ENCODE data around the gene KCNIP1.

Gene KCNIP1

DNA sequence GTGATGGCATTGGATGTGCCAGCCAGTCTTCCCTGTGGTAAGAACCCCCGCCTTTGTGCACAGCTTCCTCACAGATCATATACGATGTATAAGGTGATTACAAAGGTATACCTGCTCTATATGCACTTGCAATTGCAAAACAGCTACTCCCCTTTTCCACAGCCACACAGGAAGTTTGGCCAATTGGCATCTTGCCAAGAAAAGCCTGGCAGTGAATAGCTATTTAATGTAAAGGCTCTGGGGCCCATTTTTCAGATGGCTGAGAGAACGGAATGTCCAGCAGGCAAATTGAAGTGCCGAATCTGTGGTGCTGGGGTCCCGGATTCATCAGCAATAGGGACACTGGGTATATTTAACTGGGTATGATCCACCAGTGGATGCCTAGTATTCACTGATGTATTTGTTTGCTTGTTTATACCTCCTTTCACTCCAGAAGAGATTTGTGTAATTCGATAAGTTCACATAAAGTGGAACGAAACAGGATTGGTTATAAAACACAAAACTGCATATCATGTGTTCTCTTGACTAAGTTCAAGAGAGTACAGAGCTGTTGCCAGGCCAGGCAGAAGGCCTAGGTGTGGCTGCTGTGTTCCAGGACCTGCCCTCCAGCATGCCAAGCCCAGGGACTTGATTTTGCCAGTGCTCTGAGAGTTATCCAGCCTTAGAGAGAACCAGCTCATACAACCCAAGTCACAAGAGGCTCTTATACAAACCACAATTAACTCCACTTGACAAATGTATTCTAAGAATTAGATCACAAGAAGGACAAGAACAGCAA is 252.0 kb downstream of the KCNIP1 start (continued):
- TF ChIP-seq PRDM1 (tag by site-specific recombination; IDR thresholded peaks at IDR 0.05) (no peak), ZNF138 (tag by site-specific recombination; IDR thresholded peaks at IDR 0.05; ENCODE audit: borderline replicate concordance) (no peak), GLIS2 (tag by site-specific recombination; IDR thresholded peaks at IDR 0.05) (no peak), ZNF302 (tag by site-specific recombination; IDR thresholded peaks at IDR 0.05; ENCODE audit: low read depth) (no peak)

DNA sequence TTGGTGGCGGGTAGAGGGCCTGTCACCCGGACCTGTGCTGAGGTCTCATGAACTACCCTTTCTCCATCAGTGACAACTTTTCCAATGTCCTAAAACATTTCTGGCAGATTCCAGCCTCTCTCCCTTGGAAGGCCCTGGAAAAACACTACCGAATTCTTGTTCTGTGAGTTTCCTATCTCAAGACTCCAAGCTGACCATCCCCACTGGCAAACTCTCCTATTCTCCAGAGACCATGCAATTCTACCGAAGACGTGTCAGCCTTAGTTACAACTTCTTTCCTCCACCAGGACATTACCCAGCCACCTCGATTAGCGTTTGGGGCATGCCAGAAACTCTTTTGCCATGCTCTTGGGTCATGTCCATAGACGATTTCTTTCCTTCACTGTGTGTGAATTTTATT is 252.9 kb downstream of the KCNIP1 start:
- TF ChIP-seq ZBTB26 (tag by site-specific recombination; optimal IDR thresholded peaks at IDR 0.05) = no peak
- no peak for TF ChIP-seq ZNF776 (tag by site-specific recombination; IDR thresholded peaks at IDR 0.05; ENCODE audit: borderline replicate concordance)
- TF ChIP-seq ZNF639 (tag by site-specific recombination; IDR thresholded peaks at IDR 0.05) = no peak
- TF ChIP-seq ZNF830 (tag by site-specific recombination; IDR thresholded peaks at IDR 0.05; ENCODE audit: low read depth) = no peak
- TF ChIP-seq ZNF16 (tag by site-specific recombination; IDR thresholded peaks at IDR 0.05; ENCODE audit: low read depth) = no peak
- TF ChIP-seq ZNF221 (tag by site-specific recombination; IDR thresholded peaks at IDR 0.05; ENCODE audit: borderline replicate concordance) = no peak
- no peak for TF ChIP-seq KLF17 (tag by site-specific recombination; IDR thresholded peaks at IDR 0.05)
- TF ChIP-seq, protein P1, sequence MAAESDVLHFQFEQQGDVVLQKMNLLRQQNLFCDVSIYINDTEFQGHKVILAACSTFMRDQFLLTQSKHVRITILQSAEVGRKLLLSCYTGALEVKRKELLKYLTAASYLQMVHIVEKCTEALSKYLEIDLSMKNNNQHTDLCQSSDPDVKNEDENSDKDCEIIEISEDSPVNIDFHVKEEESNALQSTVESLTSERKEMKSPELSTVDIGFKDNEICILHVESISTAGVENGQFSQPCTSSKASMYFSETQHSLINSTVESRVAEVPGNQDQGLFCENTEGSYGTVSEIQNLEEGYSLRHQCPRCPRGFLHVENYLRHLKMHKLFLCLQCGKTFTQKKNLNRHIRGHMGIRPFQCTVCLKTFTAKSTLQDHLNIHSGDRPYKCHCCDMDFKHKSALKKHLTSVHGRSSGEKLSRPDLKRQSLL (tag by site-specific recombination; IDR thresholded peaks at IDR 0.05) = no peak
- no peak for TF ChIP-seq SCRT1 (tag by site-specific recombination; IDR thresholded peaks at IDR 0.05; ENCODE audit: borderline replicate concordance)
- TF ChIP-seq, protein P2, sequence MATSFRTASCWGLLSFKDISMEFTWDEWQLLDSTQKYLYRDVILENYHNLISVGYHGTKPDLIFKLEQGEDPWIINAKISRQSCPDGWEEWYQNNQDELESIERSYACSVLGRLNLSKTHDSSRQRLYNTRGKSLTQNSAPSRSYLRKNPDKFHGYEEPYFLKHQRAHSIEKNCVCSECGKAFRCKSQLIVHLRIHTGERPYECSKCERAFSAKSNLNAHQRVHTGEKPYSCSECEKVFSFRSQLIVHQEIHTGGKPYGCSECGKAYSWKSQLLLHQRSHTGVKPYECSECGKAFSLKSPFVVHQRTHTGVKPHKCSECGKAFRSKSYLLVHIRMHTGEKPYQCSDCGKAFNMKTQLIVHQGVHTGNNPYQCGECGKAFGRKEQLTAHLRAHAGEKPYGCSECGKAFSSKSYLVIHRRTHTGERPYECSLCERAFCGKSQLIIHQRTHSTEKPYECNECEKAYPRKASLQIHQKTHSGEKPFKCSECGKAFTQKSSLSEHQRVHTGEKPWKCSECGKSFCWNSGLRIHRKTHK (tag by site-specific recombination; IDR thresholded peaks at IDR 0.05) = no peak
- no peaks in the 10 kb centered on the region for H3K36me3 ChIP-seq (ENCODE audit: control insufficient read depth in 2 of 2, insufficient read depth in 1 of 2, low read length in 2 of 2)
- H3K9me3 ChIP-seq (ENCODE audit: control insufficient read depth, insufficient read depth, low read depth, low read length) = no peaks in the 10 kb centered on the region
- H3K27ac ChIP-seq (ENCODE audit: extremely low read depth, low read depth, low read length) = no peak overlapping the region
- peaks cover 8% of the 10 kb centered on the region for H3K4me1 ChIP-seq (ENCODE audit: control insufficient read depth, insufficient read depth, low read length)
- no peak overlapping the region for H3K4me3 ChIP-seq (ENCODE audit: low read depth, low read length)
- CTCF ChIA-PET = interaction anchor here (0.6 to 2.5 kb wide), 3 partner anchors 13 to 453 kb away, joined by 3 to 11 read pairs (median 10); no protein-coding TSS in a partner anchor
- POLR2A ChIA-PET = no interaction called here

DNA sequence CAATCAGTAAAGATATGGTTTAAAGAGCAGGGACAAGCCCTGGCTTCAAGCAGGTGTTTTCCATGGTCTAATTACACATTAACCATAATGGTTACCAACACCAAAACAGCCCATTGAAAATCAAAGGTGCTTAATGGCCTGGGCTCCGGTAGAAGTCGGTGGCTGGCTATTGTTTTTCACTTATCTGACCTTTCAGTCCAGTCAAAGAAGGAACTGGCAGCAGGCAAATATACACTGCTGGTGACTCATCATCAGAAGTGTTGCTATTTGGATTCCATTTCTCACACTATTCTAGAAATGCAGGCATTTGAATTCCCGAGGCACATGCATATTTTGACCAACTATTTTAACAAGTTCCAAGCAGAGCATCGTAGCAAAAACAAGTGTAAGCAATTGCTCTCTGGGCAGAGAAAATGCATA is 253.4 kb downstream of the KCNIP1 start:
- H3K36me3 ChIP-seq (ENCODE audit: control insufficient read depth in 2 of 2, insufficient read depth in 1 of 2, low read length in 2 of 2) = no peaks in the 10 kb centered on the region
- CTCF ChIA-PET = no interaction called here
- H3K27ac ChIP-seq (ENCODE audit: extremely low read depth, low read depth, low read length) = no peak overlapping the region
- no peak overlapping the region for H3K4me3 ChIP-seq (ENCODE audit: low read depth, low read length)
- POLR2A ChIA-PET = no interaction called here
- H3K9me3 ChIP-seq (ENCODE audit: control insufficient read depth, insufficient read depth, low read depth, low read length) = no peaks in the 10 kb centered on the region
- peaks cover 8% of the 10 kb centered on the region for H3K4me1 ChIP-seq (ENCODE audit: control insufficient read depth, insufficient read depth, low read length)
- TF ChIP-seq ZNF510 (tag by site-specific recombination; IDR thresholded peaks at IDR 0.05; ENCODE audit: insufficient replicate concordance) (no peak), ZNF423 (tag by site-specific recombination; IDR thresholded peaks at IDR 0.05) (no peak), ZNF248 (tag by site-specific recombination; IDR thresholded peaks at IDR 0.05) (no peak), ZNF324 (tag by site-specific recombination; IDR thresholded peaks at IDR 0.05) (no peak), RBAK (tag by site-specific recombination; IDR thresholded peaks at IDR 0.05) (no peak), ZNF341 (tag by site-specific recombination; IDR thresholded peaks at IDR 0.05; ENCODE audit: low read depth) (no peak), ZNF175 (tag by site-specific recombination; IDR thresholded peaks at IDR 0.05) (no peak)
- TF ChIP-seq, protein P3, sequence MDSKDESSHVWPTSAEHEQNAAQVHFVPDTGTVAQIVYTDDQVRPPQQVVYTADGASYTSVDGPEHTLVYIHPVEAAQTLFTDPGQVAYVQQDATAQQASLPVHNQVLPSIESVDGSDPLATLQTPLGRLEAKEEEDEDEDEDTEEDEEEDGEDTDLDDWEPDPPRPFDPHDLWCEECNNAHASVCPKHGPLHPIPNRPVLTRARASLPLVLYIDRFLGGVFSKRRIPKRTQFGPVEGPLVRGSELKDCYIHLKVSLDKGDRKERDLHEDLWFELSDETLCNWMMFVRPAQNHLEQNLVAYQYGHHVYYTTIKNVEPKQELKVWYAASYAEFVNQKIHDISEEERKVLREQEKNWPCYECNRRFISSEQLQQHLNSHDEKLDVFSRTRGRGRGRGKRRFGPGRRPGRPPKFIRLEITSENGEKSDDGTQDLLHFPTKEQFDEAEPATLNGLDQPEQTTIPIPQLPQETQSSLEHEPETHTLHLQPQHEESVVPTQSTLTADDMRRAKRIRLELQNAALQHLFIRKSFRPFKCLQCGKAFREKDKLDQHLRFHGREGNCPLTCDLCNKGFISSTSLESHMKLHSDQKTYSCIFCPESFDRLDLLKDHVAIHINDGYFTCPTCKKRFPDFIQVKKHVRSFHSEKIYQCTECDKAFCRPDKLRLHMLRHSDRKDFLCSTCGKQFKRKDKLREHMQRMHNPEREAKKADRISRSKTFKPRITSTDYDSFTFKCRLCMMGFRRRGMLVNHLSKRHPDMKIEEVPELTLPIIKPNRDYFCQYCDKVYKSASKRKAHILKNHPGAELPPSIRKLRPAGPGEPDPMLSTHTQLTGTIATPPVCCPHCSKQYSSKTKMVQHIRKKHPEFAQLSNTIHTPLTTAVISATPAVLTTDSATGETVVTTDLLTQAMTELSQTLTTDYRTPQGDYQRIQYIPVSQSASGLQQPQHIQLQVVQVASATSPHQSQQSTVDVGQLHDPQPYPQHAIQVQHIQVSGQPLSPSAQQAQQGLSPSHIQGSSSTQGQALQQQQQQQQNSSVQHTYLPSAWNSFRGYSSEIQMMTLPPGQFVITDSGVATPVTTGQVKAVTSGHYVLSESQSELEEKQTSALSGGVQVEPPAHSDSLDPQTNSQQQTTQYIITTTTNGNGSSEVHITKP (tag by site-specific recombination; IDR thresholded peaks at IDR 0.05) = no peak

All from HEK293 (cell line).